Measurements from ENCODE around the gene MLX. TPM values are rescaled to one million over a fixed set of nuclear protein-coding genes. Genes with fewer than 3 reads are reported as not detected.

Gene MLX
- total RNA-seq, 1 experiment from 2014 or later = 25.8 TPM

DNA sequence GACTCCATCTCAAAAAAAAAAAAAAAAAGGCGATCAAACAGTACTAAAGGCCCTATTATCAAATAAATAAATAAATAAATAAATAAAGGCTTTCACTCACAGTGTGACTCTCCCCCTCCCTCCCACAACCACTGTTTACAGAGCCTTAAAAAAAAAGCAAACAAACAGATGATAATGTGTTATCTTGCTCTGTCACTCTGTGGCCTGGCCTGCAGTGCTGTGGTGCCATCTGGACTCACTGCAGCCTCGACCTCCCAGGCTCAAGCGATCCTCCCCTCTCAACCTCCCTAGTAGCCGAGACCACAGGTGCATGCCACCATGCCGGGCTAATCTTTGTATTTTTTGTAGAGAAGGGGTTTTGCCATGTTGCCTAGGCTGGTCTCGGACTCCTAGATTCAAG is 39.0 kb upstream of the MLX start:
- BruUV-seq (replicated peaks) = no TSS peak
- no peaks in the 10 kb centered on the region for H3K9me2 ChIP-seq (replicated peaks; ENCODE audit: low read length)

DNA sequence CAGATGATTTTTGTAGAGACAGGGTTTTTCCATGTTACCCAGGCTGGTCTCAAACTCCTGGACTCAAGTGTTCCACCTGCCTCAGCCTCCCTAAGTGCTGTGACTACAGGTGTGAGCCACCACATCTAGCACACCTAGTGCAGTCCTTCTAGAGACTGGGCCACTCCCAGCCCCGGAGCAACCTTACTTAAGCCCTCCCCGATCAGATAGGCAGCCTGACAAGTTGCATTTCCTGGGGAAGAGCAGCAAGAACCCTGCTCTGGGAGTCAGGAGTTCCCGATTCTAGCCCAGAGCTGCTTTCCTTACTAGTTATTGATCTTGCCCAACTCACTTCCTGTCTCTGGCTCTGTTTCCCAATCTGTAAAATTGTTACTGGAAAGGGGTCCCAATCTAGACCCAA is 37.8 kb upstream of the MLX start:
- no peaks in the 10 kb centered on the region for H3K27me3 ChIP-seq (ENCODE audit: low read length)
- TF ChIP-seq EZH2 (IDR thresholded peaks at IDR 0.05; ENCODE audit: low read length, unreplicated experiment) = no peak
- TF ChIP-seq, protein P1, sequence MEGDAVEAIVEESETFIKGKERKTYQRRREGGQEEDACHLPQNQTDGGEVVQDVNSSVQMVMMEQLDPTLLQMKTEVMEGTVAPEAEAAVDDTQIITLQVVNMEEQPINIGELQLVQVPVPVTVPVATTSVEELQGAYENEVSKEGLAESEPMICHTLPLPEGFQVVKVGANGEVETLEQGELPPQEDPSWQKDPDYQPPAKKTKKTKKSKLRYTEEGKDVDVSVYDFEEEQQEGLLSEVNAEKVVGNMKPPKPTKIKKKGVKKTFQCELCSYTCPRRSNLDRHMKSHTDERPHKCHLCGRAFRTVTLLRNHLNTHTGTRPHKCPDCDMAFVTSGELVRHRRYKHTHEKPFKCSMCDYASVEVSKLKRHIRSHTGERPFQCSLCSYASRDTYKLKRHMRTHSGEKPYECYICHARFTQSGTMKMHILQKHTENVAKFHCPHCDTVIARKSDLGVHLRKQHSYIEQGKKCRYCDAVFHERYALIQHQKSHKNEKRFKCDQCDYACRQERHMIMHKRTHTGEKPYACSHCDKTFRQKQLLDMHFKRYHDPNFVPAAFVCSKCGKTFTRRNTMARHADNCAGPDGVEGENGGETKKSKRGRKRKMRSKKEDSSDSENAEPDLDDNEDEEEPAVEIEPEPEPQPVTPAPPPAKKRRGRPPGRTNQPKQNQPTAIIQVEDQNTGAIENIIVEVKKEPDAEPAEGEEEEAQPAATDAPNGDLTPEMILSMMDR (conservative IDR thresholded peaks at IDR 0.05; ENCODE audit: low read depth, low read length) = no peak
- no peak for TF ChIP-seq EZH2phosphoT487 (IDR thresholded peaks at IDR 0.05; ENCODE audit: borderline replicate concordance, low read length)
- H3K36me3 ChIP-seq (ENCODE audit: low read depth, low read length) = no peaks in the 10 kb centered on the region
- no peaks in the 10 kb centered on the region for H4K20me1 ChIP-seq (ENCODE audit: low read length)
- CTCF ChIA-PET = no interaction called here
- no peak overlapping the region for H3K9ac ChIP-seq (ENCODE audit: low read length)
- no peak for DNase-seq
- no peak overlapping the region for H2AFZ ChIP-seq (ENCODE audit: low read length)
- intact Hi-C loops (cut with micrococcal nuclease) = no loop called here
- H3K4me2 ChIP-seq (ENCODE audit: low read length) = no peak overlapping the region
- no peaks in the 10 kb centered on the region for H3K9me2 ChIP-seq (replicated peaks; ENCODE audit: low read length)
- H3K79me2 ChIP-seq (ENCODE audit: low read length) = no peaks in the 10 kb centered on the region
- H3K4me1 ChIP-seq (ENCODE audit: insufficient read depth, low read length) = peaks cover 3% of the 10 kb centered on the region; the same call in 1 of the 2 replicates
- no peaks in the 10 kb centered on the region for H3K9me3 ChIP-seq (ENCODE audit: low read length)
- POLR2A ChIA-PET (ENCODE audit: unreplicated experiment) = no interaction called here
- H3K27ac ChIP-seq (ENCODE audit: low read length) = no peak overlapping the region
- no peak overlapping the region for H3K4me3 ChIP-seq (ENCODE audit: low read length)
- no peak for ATAC-seq
- BruUV-seq (replicated peaks) = no TSS peak
- H3F3A ChIP-seq (ENCODE audit: low read length, unreplicated experiment) = no peaks in the 10 kb centered on the region

More for the DNA sequence above, 39.0 kb upstream of the MLX start:
- Histone ChIP-seq H3K4me3 (ENCODE audit: low read length) (no peak overlapping the region), H3F3A (ENCODE audit: low read length, unreplicated experiment) (no peaks in the 10 kb centered on the region), H3K4me2 (ENCODE audit: low read length) (no peak overlapping the region), H3K9ac (ENCODE audit: low read length) (no peak overlapping the region), H2AFZ (ENCODE audit: low read length) (no peak overlapping the region), H4K20me1 (ENCODE audit: low read length) (no peaks in the 10 kb centered on the region), H3K27me3 (ENCODE audit: low read length) (no peaks in the 10 kb centered on the region), H3K79me2 (ENCODE audit: low read length) (no peaks in the 10 kb centered on the region), H3K27ac (ENCODE audit: low read length) (no peak overlapping the region), H3K36me3 (ENCODE audit: low read depth, low read length) (no peaks in the 10 kb centered on the region), H3K9me3 (ENCODE audit: low read length) (no peaks in the 10 kb centered on the region), H3K4me1 (ENCODE audit: insufficient read depth, low read length) (peaks cover 3% of the 10 kb centered on the region; the same call in 1 of the 2 replicates)
- intact Hi-C loops (cut with micrococcal nuclease) = loop anchor here (1.0 kb wide), 1 partner anchor 461 kb away; no protein-coding TSS in a partner anchor
- ChIA-PET CTCF (interaction anchor here (0.5 to 1.1 kb wide), 9 partner anchors 431 to 614 kb away, joined by 3 to 9 read pairs (median 5); partner anchors contain the start of gene ODAD4), POLR2A (ENCODE audit: unreplicated experiment) (no interaction called here)
- ATAC-seq (no peak), DNase-seq (no peak)
- TF ChIP-seq EZH2phosphoT487 (IDR thresholded peaks at IDR 0.05; ENCODE audit: borderline replicate concordance, low read length) = no peak

DNA sequence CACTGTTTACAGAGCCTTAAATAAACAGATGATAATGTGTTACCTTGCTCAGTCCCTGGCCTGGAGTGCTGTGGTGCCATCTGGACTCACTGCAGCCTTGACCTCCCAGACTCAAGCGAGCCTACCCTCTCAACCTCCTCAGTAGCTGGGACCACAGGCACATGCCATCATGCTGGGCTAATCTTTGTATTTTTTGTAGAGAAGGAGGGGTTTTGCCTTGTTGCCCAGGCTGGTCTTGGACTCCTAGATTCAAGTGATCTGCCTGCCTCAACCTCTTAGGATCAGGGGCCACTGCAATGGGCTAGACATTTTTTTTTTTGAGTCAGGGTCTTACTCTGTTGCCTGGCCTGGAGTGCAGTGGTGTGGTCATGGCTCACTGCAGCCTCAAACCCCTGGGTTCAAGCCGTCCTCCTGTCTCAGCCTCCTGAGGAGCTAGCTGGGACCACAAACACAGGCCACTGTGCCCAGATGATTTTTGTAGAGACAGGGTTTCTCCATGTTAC is 35.9 kb upstream of the MLX start:
- Histone ChIP-seq H3K4me3 (ENCODE audit: low read length) (no peak overlapping the region), H3K4me1 (ENCODE audit: insufficient read depth, low read length) (peaks cover 10% of the 10 kb centered on the region), H3K9ac (ENCODE audit: low read length) (no peak overlapping the region), H3K27ac (ENCODE audit: low read length) (no peak overlapping the region), H4K20me1 (ENCODE audit: low read length) (no peaks in the 10 kb centered on the region), H3K79me2 (ENCODE audit: low read length) (no peaks in the 10 kb centered on the region), H3K4me2 (ENCODE audit: low read length) (no peak overlapping the region), H3F3A (ENCODE audit: low read length, unreplicated experiment) (no peaks in the 10 kb centered on the region), H3K9me2 (replicated peaks; ENCODE audit: low read length) (no peaks in the 10 kb centered on the region), H3K27me3 (ENCODE audit: low read length) (no peaks in the 10 kb centered on the region), H3K9me3 (ENCODE audit: low read length) (no peaks in the 10 kb centered on the region), H2AFZ (ENCODE audit: low read length) (no peak overlapping the region), H3K36me3 (ENCODE audit: low read depth, low read length) (no peaks in the 10 kb centered on the region)
- ChIA-PET POLR2A (ENCODE audit: unreplicated experiment) (no interaction called here), CTCF (no interaction called here)
- ATAC-seq = no peak
- TF ChIP-seq EZH2 (IDR thresholded peaks at IDR 0.05; ENCODE audit: low read length, unreplicated experiment) (no peak), EZH2phosphoT487 (IDR thresholded peaks at IDR 0.05; ENCODE audit: borderline replicate concordance, low read length) (no peak)
- TF ChIP-seq, protein P1 (conservative IDR thresholded peaks at IDR 0.05; ENCODE audit: low read depth, low read length) = no peak
- intact Hi-C loops (cut with micrococcal nuclease) = no loop called here
- DNase-seq = no peak
- no TSS peak for BruUV-seq (replicated peaks)

Measured in PC-3 (cell line).